H1 (cell line): ENCODE measurements around the gene FIBIN. TPM values are rescaled to one million over a fixed set of nuclear protein-coding genes. Genes with fewer than 3 reads are reported as not detected.

Experiments used
- CTCF ChIA-PET: fragments of 300-600 bp; sonication (Branson Sonifier 250); formaldehyde crosslinking; loops from one replicate; lab custom pipeline; 2021; ENCODE audit not compliant: partially characterized antibody; lab: Charles Lee
- POLR2A ChIA-PET: fragments of 300-600 bp; sonication (Branson Sonifier 250); formaldehyde crosslinking; loops from one replicate; lab custom pipeline; 2021; ENCODE audit warnings: inconsistent platforms; ENCODE audit not compliant: partially characterized antibody; lab: Charles Lee
- DNase-seq, 2 experiments: peaks; one replicate each; pipeline versions ENCODE4 v3.0.0 to v3.0.0-alpha.2; 2010 to 2022; ENCODE audit warnings: low spot score in 2 of 2, low read depth in 1 of 2, mixed read lengths in 1 of 2
- FAIRE-seq: peaks from 2 replicates; lab custom pipeline; 2011; peaks lifted over from hg19 to GRCh38; lab: Jason Lieb, UNC
- H2AFZ ChIP-seq: 2 replicates; pipeline ENCODE4 v1.8.1; 2012; ENCODE audit warnings: low read length, inconsistent platforms
- H2AK5ac ChIP-seq: 2 replicates; pipeline ENCODE4 v1.6.1; 2013; ENCODE audit warnings: low read depth, low read length
- H2BK120ac ChIP-seq: replicated peaks from 2 replicates; pipeline ENCODE3; 2013; ENCODE audit warnings: low read depth, low read length, inconsistent platforms
- H2BK12ac ChIP-seq: 2 replicates; pipeline ENCODE4 v1.6.1; 2013; ENCODE audit warnings: low read depth, low read length
- H2BK15ac ChIP-seq: 2 replicates; pipeline ENCODE4 v1.6.1; 2013; ENCODE audit warnings: low read length
- H2BK20ac ChIP-seq: 2 replicates; pipeline ENCODE4 v1.6.1; 2013; ENCODE audit warnings: low read length
- H2BK5ac ChIP-seq: 2 replicates; pipeline ENCODE4 v1.6.1; 2013; ENCODE audit warnings: low read depth, low read length
- H3K14ac ChIP-seq: 2 replicates; pipeline ENCODE4 v1.6.1; 2013; ENCODE audit warnings: inconsistent platforms; ENCODE audit not compliant: insufficient read length
- H3K18ac ChIP-seq: 2 replicates; pipeline ENCODE4 v1.6.1; 2013; ENCODE audit warnings: low read length; ENCODE audit errors: extremely low read depth
- H3K23ac ChIP-seq: 2 replicates; pipeline ENCODE4 v1.6.1; 2013; ENCODE audit warnings: inconsistent platforms; ENCODE audit not compliant: insufficient read length
- H3K23me2 ChIP-seq: 2 replicates; pipeline ENCODE4 v1.6.1; 2013; ENCODE audit warnings: low read depth, low read length
- H3K27ac ChIP-seq: 2 replicates; pipeline ENCODE4 v1.6.1; 2011; ENCODE audit warnings: low read depth, low read length, inconsistent platforms
- H3K27me3 ChIP-seq, 4 experiments: replicated peaks in 1 of 4; 1 replicate in 1 of 4; 2 replicates in 3 of 4; pipeline versions ENCODE4 v1.6.1 to v1.8.1; 2011 to 2013; ENCODE audit warnings: low read length in 3 of 4, mild to moderate bottlenecking in 3 of 4, inconsistent platforms in 2 of 4, mixed read lengths in 2 of 4, moderate library complexity in 1 of 4; ENCODE audit not compliant: control insufficient read depth in 3 of 4, insufficient read depth in 3 of 4; ENCODE audit errors: extremely low read depth in 1 of 4
- H3K36me3 ChIP-seq, 4 experiments: 2 replicates each; pipeline versions ENCODE4 v1.6.1 to v1.8.1; 2011 to 2013; ENCODE audit warnings: mild to moderate bottlenecking in 4 of 4, low read length in 3 of 4, moderate library complexity in 2 of 4, control low read depth in 1 of 4, inconsistent platforms in 1 of 4; ENCODE audit not compliant: insufficient read depth in 4 of 4, control insufficient read depth in 2 of 4
- H3K4ac ChIP-seq: replicated peaks from 2 replicates; pipeline ENCODE3; 2013; ENCODE audit warnings: low read length, low read depth, mixed read lengths, inconsistent platforms; ENCODE audit not compliant: insufficient read length
- H3K4me1 ChIP-seq, 4 experiments: replicated peaks in 1 of 4; 1 replicate in 1 of 4; 2 replicates in 3 of 4; pipeline versions ENCODE4 v1.6.1 to v1.8.1; 2011 to 2013; ENCODE audit warnings: low read length in 3 of 4, inconsistent platforms in 2 of 4, mixed read lengths in 1 of 4; ENCODE audit not compliant: insufficient read depth in 4 of 4, control insufficient read depth in 3 of 4
- H3K4me2 ChIP-seq, 2 experiments: 2 replicates each; pipeline versions ENCODE4 v1.6.1 to v1.8.1; 2011 to 2013; ENCODE audit warnings: low read depth in 2 of 2, low read length in 2 of 2, control low read depth in 1 of 2, inconsistent platforms in 1 of 2, mild to moderate bottlenecking in 1 of 2; ENCODE audit not compliant: insufficient read depth in 1 of 2
- H3K4me3 ChIP-seq, 4 experiments: fragments of 200-600, 300-600 bp in 1 of 4; sonication (generic), shearing (Covaris generic), sonication (Bioruptor Twin) in 1 of 4; 2 replicates each; pipeline versions ENCODE4 v1.5.1 to v1.8.1; 2011 to 2016; ENCODE audit warnings: low read length in 4 of 4, low read depth in 3 of 4, control low read depth in 2 of 4, inconsistent platforms in 2 of 4, mild to moderate bottlenecking in 2 of 4, mixed read lengths in 1 of 4, moderate library complexity in 1 of 4; ENCODE audit not compliant: insufficient read depth in 2 of 4; ENCODE audit errors: extremely low read depth in 1 of 4
- H3K56ac ChIP-seq: replicated peaks from 2 replicates; pipeline ENCODE3; 2013; ENCODE audit warnings: low read depth, mild to moderate bottlenecking, mixed read lengths, low read length, inconsistent platforms; ENCODE audit not compliant: insufficient read length
- H3K79me1 ChIP-seq: 2 replicates; pipeline ENCODE4 v1.6.1; 2013; ENCODE audit warnings: low read depth, low read length, control low read depth
- H3K79me2 ChIP-seq, 2 experiments: 2 replicates each; pipeline versions ENCODE4 v1.6.1 to v1.8.1; 2012 to 2013; ENCODE audit warnings: low read length in 2 of 2, mild to moderate bottlenecking in 2 of 2, inconsistent platforms in 1 of 2; ENCODE audit not compliant: insufficient read depth in 2 of 2, control insufficient read depth in 1 of 2
- H3K9ac ChIP-seq, 4 experiments: replicated peaks in 1 of 4; 1 replicate in 1 of 4; 2 replicates in 3 of 4; pipeline versions ENCODE4 v1.6.1 to v1.8.1; 2011 to 2013; ENCODE audit warnings: low read depth in 3 of 4, low read length in 3 of 4, control low read depth in 2 of 4, mild to moderate bottlenecking in 2 of 4, moderate library complexity in 2 of 4, inconsistent platforms in 1 of 4; ENCODE audit errors: extremely low read depth in 1 of 4
- H3K9me3 ChIP-seq, 2 experiments: 2 replicates each; pipeline versions ENCODE4 v1.6.1 to v1.8.1; 2012 to 2013; ENCODE audit warnings: mild to moderate bottlenecking in 2 of 2, moderate library complexity in 2 of 2, control low read depth in 1 of 2, inconsistent platforms in 1 of 2, low read depth in 1 of 2, low read length in 1 of 2, mixed read lengths in 1 of 2; ENCODE audit not compliant: insufficient read depth in 2 of 2
- H4K20me1 ChIP-seq, 2 experiments: replicated peaks in 1 of 2; 2 replicates each; pipeline versions ENCODE3 to v1.8.1; 2011 to 2013; ENCODE audit warnings: inconsistent platforms in 2 of 2, low read length in 2 of 2, mild to moderate bottlenecking in 1 of 2; ENCODE audit not compliant: insufficient read depth in 2 of 2, control insufficient read depth in 1 of 2
- H4K5ac ChIP-seq: 2 replicates; pipeline ENCODE4 v1.6.1; 2013; ENCODE audit warnings: low read length, low read depth, mixed read lengths, inconsistent platforms; ENCODE audit not compliant: insufficient read length
- H4K8ac ChIP-seq: 2 replicates; pipeline ENCODE4 v1.8.0; 2013; ENCODE audit warnings: mild to moderate bottlenecking, moderate library complexity, low read length, inconsistent platforms; ENCODE audit not compliant: insufficient read depth; ENCODE audit errors: extremely low read depth
- H4K91ac ChIP-seq: replicated peaks from 2 replicates; pipeline ENCODE3; 2013; ENCODE audit warnings: low read length, mixed read lengths, inconsistent platforms; ENCODE audit not compliant: insufficient read length
- CREB1 ChIP-seq: IDR thresholded peaks from 2 replicates; pipeline ENCODE4 v1.6.1; 2012; ENCODE audit warnings: inconsistent platforms
- EZH2 ChIP-seq: fragments of 200-600 bp; sonication (generic); IDR thresholded peaks from 2 replicates; pipeline ENCODE4 v1.7.1; 2012; ENCODE audit warnings: low read depth, mild to moderate bottlenecking, moderate library complexity, low read length, inconsistent platforms; ENCODE audit not compliant: severe bottlenecking
- HDAC6 ChIP-seq: IDR thresholded peaks from one replicate; pipeline ENCODE4 v1.7.1; 2012; ENCODE audit warnings: low read depth, mild to moderate bottlenecking, inconsistent platforms, low read length, moderate library complexity
- POLR2A ChIP-seq, 2 experiments: IDR thresholded peaks; 1 replicate in 1 of 2; 2 replicates in 1 of 2; pipeline ENCODE4 v1.6.1; 2011; ENCODE audit warnings: low read depth in 2 of 2, low read length in 2 of 2, mild to moderate bottlenecking in 2 of 2; ENCODE audit errors: control extremely low read depth in 1 of 2
- SAP30 ChIP-seq: fragments of 300-600 bp; sonication (generic); IDR thresholded peaks from 2 replicates; pipeline ENCODE4 v1.7.1; 2012; ENCODE audit warnings: low read length, moderate library complexity, mild to moderate bottlenecking, inconsistent platforms; ENCODE audit not compliant: insufficient read depth, insufficient replicate concordance
- SIN3A ChIP-seq, 2 experiments: IDR thresholded peaks in 1 of 2; conservative IDR thresholded peaks in 1 of 2; 2 replicates each; pipeline ENCODE4 v1.6.1; 2011 to 2012; ENCODE audit warnings: low read length in 2 of 2, improper control_type of control experiment in 1 of 2, low read depth in 1 of 2, mild to moderate bottlenecking in 1 of 2
- SIRT6 ChIP-seq: IDR thresholded peaks from one replicate; pipeline ENCODE4 v1.7.1; 2012; ENCODE audit warnings: low read length, inconsistent platforms
- SIX5 ChIP-seq: IDR thresholded peaks from 2 replicates; pipeline ENCODE4 v1.6.1; 2011; ENCODE audit warnings: mild to moderate bottlenecking, low read depth, low read length
- TBP ChIP-seq: IDR thresholded peaks from 2 replicates; pipeline ENCODE4 v1.6.1; 2011; ENCODE audit warnings: low read depth, low read length, improper control_type of control experiment
- WGBS, 2 experiments: shearing (Covaris generic) in 1 of 2; methylation state at CpG; one replicate each; pipeline versions ENCODE4 v1.1.6 to v1.1.7; 2013 to 2015; ENCODE audit warnings: low lambda C conversion rate in 2 of 2, mixed read lengths in 2 of 2, inconsistent platforms in 1 of 2, low coverage in 1 of 2, missing lambda C conversion rate in 1 of 2; ENCODE audit not compliant: insufficient replicate concordance in 2 of 2, insufficient coverage in 1 of 2, insufficient read length in 1 of 2; ENCODE audit errors: extremely low coverage in 1 of 2, missing lambda C conversion rate in 1 of 2; 5-methylcytosine and 5-hydroxymethylcytosine counted together
- polyA plus RNA-seq, 7 experiments: library from polyadenylated mRNA; depleted of rRNA in 3 of 7; stranded (reverse) in 5 of 7; unstranded in 2 of 7; fragments of >200 nt in 5 of 7; fragments of 200-250 nt in 2 of 7; gene quantifications; 1 replicate in 5 of 7; 2 replicates in 1 of 7; 4 replicates in 1 of 7; pipeline versions ENCODE4 v1.2.1 to v1.2.3, GENCODE V29; 2011 to 2013; ENCODE audit warnings: missing spikeins in 2 of 7, mixed read lengths in 2 of 7
- total RNA-seq: library from RNA; stranded (reverse); fragmentation: NEBNext Ultra II Directional; extraction: Animal tissue kit (Norgen Biotek cat#: 25700); gene quantifications from 2 replicates; pipeline ENCODE4 v1.2.1, GENCODE V29; 2021
- TF ChIP-seq, protein P1 (sequence below): IDR thresholded peaks from 2 replicates; pipeline ENCODE4 v1.6.1; 2012; ENCODE audit warnings: low read length, inconsistent platforms
- TF ChIP-seq, protein P2 (sequence below): IDR thresholded peaks from 2 replicates; pipeline ENCODE4 v1.6.1; 2012; ENCODE audit warnings: inconsistent platforms
- TF ChIP-seq, protein P3 (sequence below): IDR thresholded peaks from 2 replicates; pipeline ENCODE4 v1.6.1; 2012; ENCODE audit warnings: inconsistent platforms

FIBIN gene
- total and polyA plus RNA-seq, 2 of the 8 experiments (the other 6 are each of a cell fraction or from before 2014, with no cell fraction given) = 0.38 to 0.45 TPM

DNA sequence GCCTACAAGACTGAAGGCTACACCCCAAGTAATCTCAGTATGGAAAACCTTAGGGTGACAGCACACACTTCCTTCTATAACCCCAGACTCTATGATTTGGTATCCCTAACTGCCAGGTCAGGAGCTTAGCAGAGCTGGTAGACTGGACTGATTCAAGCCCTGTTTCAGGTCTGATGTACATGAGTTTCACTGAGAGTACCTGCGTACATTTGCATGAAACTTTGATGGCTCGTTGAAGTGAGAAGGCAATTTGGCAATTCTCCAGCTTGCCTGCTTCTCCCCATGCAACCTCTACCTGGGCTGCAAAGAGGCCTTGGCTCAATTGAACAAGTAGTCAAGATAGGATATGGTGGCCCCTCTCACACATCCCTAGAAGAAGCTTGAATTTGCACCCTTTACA lies 10.2 kb downstream of the FIBIN start:
- Histone ChIP-seq H4K5ac (no peak overlapping the region), H3K23ac (no peak overlapping the region), H3K4ac (no peak overlapping the region), H3K56ac (no peak overlapping the region), H4K20me1 (no peaks in the 10 kb centered on the region), H2BK20ac (no peak overlapping the region), H3K18ac (no peak overlapping the region), H3K4me1 (no peaks in the 10 kb centered on the region), H3K79me2 (no peaks in the 10 kb centered on the region), H3K36me3 (no peaks in the 10 kb centered on the region), H3K27ac (no peak overlapping the region), H2AFZ (no peak overlapping the region), H2BK12ac (no peak overlapping the region), H3K9me3 (no peaks in the 10 kb centered on the region), H3K79me1 (no peaks in the 10 kb centered on the region; the same call in 1 of the 2 replicates), H4K91ac (no peak overlapping the region), H3K4me3 (no peak overlapping the region), H2BK120ac (no peak overlapping the region), H3K4me2 (no peak overlapping the region), H3K14ac (no peak overlapping the region), H3K27me3 (no peaks in the 10 kb centered on the region), H3K23me2 (no peaks in the 10 kb centered on the region), H2BK15ac (no peak overlapping the region), H3K9ac (no peak overlapping the region), H2AK5ac (no peak overlapping the region), H4K8ac (no peak overlapping the region), H2BK5ac (no peak overlapping the region)
- FAIRE-seq (no peak), DNase-seq (no peak)
- WGBS, 2 experiments = 87% methylated on average over 2 of the region's 2 CpGs; no CpG with 5 or more reads in 1 of the 2 experiments
- CTCF ChIA-PET = interaction anchor here (0.7 to 2.6 kb wide), 2 partner anchors 10 to 694 kb away, joined by 5 to 11 read pairs; partner anchors contain the start of gene FIBIN
- POLR2A ChIA-PET = interaction anchor here (0.6 kb wide), 1 partner anchor 57 kb away, joined by 3 read pairs; no protein-coding TSS in a partner anchor
- TF ChIP-seq CREB1 (no peak), SIRT6 (no peak), TBP (no peak), EZH2 (no peak), SAP30 (no peak), SIN3A (conservative IDR thresholded peaks at IDR 0.05 in 1 of 2, IDR thresholded peaks at IDR 0.05 in 1 of 2; ENCODE audit: low read depth in 1 of 2, low read length in 2 of 2) (no peak), HDAC6 (no peak), POLR2A (IDR thresholded peaks at IDR 0.05; ENCODE audit: control extremely low read depth in 1 of 2, low read depth in 2 of 2, low read length in 2 of 2) (no peak), SIX5 (no peak)
- TF ChIP-seq, protein P1, sequence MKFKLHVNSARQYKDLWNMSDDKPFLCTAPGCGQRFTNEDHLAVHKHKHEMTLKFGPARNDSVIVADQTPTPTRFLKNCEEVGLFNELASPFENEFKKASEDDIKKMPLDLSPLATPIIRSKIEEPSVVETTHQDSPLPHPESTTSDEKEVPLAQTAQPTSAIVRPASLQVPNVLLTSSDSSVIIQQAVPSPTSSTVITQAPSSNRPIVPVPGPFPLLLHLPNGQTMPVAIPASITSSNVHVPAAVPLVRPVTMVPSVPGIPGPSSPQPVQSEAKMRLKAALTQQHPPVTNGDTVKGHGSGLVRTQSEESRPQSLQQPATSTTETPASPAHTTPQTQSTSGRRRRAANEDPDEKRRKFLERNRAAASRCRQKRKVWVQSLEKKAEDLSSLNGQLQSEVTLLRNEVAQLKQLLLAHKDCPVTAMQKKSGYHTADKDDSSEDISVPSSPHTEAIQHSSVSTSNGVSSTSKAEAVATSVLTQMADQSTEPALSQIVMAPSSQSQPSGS = no peak
- TF ChIP-seq, protein P2, sequence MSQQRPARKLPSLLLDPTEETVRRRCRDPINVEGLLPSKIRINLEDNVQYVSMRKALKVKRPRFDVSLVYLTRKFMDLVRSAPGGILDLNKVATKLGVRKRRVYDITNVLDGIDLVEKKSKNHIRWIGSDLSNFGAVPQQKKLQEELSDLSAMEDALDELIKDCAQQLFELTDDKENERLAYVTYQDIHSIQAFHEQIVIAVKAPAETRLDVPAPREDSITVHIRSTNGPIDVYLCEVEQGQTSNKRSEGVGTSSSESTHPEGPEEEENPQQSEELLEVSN = no peak
- TF ChIP-seq, protein P3, sequence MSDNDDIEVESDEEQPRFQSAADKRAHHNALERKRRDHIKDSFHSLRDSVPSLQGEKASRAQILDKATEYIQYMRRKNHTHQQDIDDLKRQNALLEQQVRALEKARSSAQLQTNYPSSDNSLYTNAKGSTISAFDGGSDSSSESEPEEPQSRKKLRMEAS = no peak
